ENCODE results near the gene TOMM40L. TPM values are rescaled to one million over a fixed set of nuclear protein-coding genes. Genes with fewer than 3 reads are reported as not detected.
A peak's percentile ranks its signal among the peaks of the same experiment; 100 is the strongest.
"Not testable (repeated sequence)": the region's sequence is repeated elsewhere in the genome, so short reads cannot be mapped to it uniquely, and the experiment has no call there.

The TOMM40L gene
- total RNA-seq, 4 donors from 2014 or later: 9.6 to 15.4 (median 13.4) TPM

DNA sequence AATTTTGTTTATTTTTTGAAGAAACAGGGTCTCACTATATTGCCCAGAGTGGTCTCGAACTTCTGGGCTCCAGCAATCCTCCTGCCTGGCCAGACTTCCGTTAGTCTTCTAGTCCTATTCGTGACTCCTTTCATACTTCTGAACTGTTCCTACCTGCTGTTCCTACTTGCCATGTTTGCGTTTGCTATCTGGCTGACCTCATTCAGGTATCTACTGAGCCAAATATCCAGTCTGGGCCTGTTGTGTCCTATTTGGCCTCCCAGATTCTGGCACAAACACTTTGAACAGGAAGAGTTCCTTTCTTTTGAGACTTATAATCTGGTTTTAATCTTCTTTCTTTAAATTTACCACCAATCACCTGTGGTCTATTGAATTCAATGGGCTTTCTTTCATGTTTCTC, 19.0 kb downstream of the TOMM40L start:
- DNase-seq (ENCODE audit: low spot score) (no peak), ATAC-seq (ENCODE audit: low FRiP score) (no peak)
- TF ChIP-seq, protein P1, sequence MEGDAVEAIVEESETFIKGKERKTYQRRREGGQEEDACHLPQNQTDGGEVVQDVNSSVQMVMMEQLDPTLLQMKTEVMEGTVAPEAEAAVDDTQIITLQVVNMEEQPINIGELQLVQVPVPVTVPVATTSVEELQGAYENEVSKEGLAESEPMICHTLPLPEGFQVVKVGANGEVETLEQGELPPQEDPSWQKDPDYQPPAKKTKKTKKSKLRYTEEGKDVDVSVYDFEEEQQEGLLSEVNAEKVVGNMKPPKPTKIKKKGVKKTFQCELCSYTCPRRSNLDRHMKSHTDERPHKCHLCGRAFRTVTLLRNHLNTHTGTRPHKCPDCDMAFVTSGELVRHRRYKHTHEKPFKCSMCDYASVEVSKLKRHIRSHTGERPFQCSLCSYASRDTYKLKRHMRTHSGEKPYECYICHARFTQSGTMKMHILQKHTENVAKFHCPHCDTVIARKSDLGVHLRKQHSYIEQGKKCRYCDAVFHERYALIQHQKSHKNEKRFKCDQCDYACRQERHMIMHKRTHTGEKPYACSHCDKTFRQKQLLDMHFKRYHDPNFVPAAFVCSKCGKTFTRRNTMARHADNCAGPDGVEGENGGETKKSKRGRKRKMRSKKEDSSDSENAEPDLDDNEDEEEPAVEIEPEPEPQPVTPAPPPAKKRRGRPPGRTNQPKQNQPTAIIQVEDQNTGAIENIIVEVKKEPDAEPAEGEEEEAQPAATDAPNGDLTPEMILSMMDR (IDR thresholded peaks at IDR 0.05): no peak

- not testable (repeated sequence) for DNase-seq (ENCODE audit: low spot score); ATAC-seq (ENCODE audit: low FRiP score)
These were observed 24.2 kb downstream of the TOMM40L start for GRCh38 chr1:161250100-161250499.

DNA sequence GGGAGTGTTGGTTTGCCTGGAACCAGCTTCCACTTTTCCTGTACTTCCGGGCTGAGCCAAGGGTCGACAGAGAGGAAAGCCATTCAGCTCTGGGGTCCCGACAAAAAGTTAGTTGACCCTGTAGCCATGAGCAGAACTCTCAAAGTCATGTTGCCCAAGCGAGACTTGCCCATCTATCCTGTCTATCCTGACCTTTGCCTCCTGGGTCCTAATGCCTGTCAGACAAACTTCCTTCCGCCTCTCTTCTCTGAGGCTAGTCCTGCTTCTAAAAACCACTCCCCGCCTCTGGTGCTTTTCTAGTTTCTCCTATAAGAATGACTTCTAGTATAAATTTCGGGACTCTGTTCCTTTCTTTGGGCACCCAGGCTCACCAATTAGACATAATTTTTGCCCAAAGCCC, 25.0 kb downstream of the TOMM40L start:
- no peak for DNase-seq (ENCODE audit: low spot score)
- TF ChIP-seq, protein P1 (IDR thresholded peaks at IDR 0.05): no peak

GRCh38 chr1:161251579-161251978, 25.7 kb downstream of the TOMM40L start:
- DNase-seq (ENCODE audit: low spot score) (no peak), ATAC-seq (ENCODE audit: low FRiP score) (no peak)
- TF ChIP-seq, protein P1 (IDR thresholded peaks at IDR 0.05): no peak

More for the DNA sequence above, 25.0 kb downstream of the TOMM40L start:
- no peak for ATAC-seq (ENCODE audit: low FRiP score)

DNA sequence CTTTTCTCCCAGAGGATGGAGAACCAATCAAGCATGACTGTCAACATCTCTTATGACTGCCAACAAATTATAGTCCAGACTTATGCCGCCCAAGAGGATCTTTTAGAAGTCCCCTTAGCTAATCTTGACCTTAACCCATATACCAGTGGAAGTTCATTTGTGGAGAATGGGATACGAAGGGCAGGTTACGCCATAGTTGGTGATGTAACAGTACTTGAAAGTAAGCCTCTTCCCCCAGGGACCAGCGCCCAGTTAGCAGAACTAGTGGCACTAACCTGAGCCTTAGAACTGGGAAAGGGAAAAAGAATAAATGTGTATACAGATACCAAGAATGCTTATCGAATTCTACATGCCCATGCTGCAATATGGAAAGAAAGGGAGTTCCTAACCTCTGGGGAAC, 29.4 kb downstream of the TOMM40L start:
- not testable (repeated sequence) for ATAC-seq (ENCODE audit: low FRiP score); DNase-seq (ENCODE audit: low spot score)

GRCh38 chr1:161255955-161256520, 30.2 kb downstream of the TOMM40L start:
- not testable (repeated sequence) for ATAC-seq (ENCODE audit: low FRiP score); DNase-seq (ENCODE audit: low spot score)

GRCh38 chr1:161257109-161257508, 31.2 kb downstream of the TOMM40L start:
- not testable (repeated sequence) for ATAC-seq (ENCODE audit: low FRiP score); DNase-seq (ENCODE audit: low spot score)

GRCh38 chr1:161258439-161259344, 32.8 kb downstream of the TOMM40L start, which contains the start of gene PCP4L1:
Gene PCP4L1 (plus strand): TSS chr1:161258745. CDS start chr1:161258975, 230 bp downstream.
- ATAC-seq (ENCODE audit: low FRiP score) (peak; percentile 77), DNase-seq (ENCODE audit: low spot score) (no peak)
- TF ChIP-seq, protein P1 (IDR thresholded peaks at IDR 0.05): no peak

GRCh38 chr1:161259345-161259702, 33.5 kb downstream of the TOMM40L start:
- TF ChIP-seq, protein P1 (IDR thresholded peaks at IDR 0.05): no peak
- DNase-seq (ENCODE audit: low spot score) (no peak), ATAC-seq (ENCODE audit: low FRiP score) (no peak)

All from omental fat pad (tissue), 4 donors.